HCT116 (cell line): ENCODE data around the gene ZNF783. TPM values are rescaled to one million over a fixed set of nuclear protein-coding genes. Genes with fewer than 3 reads are reported as not detected.

ENCODE experiments used
- ATAC-seq: fragments of 200-7000 bp; cut with Tn5 transposase; 2 replicates; pipeline ENCODE4 v1.9.1; 2020; ENCODE audit warnings: mild to moderate bottlenecking, moderate library complexity
- BruUV-seq: library from RNA; stranded (reverse); fragments of 400-500 nt; replicated peaks from 2 replicates; lab custom pipeline; 2021; lab: Mats Ljungman, UMichigan
- CTCF ChIA-PET: fragments of 300-600 bp; sonication (Branson Sonifier 250); formaldehyde crosslinking; loops from one replicate; lab custom pipeline; 2021; ENCODE audit warnings: antibody characterized with exemption; lab: Charles Lee
- POLR2A ChIA-PET: fragments of 300-600, 350-600 bp; sonication (Branson Sonifier 250); formaldehyde crosslinking; loops from one replicate; lab custom pipeline; 2021; ENCODE audit warnings: antibody characterized with exemption; lab: Charles Lee
- RAD21 ChIA-PET, 2 experiments: fragments of 300-600 bp; sonication (Branson Sonifier 250); formaldehyde crosslinking; loops; one replicate each; lab custom pipeline; 2023; ENCODE audit warnings: low total read pairs in 2 of 2; ENCODE audit not compliant: uncharacterized antibody in 2 of 2, unreplicated experiment in 2 of 2, low non-redundant PET in 1 of 2; lab: Charles Lee
- DNase-seq: peaks from one replicate; pipeline ENCODE4 v3.0.0-alpha.2; 2010; ENCODE audit warnings: low read depth, low spot score
- H2AFZ ChIP-seq: fragments of 200-600 bp; shearing (Covaris generic), sonication (generic); 2 replicates; pipeline ENCODE4 v1.6.1; 2017; ENCODE audit warnings: low read depth, mixed run types, mixed read lengths, antibody characterized with exemption, low read length; ENCODE audit not compliant: poor library complexity, severe bottlenecking
- H3K27ac ChIP-seq: 2 replicates; pipeline ENCODE4 v1.5.1; 2012; ENCODE audit warnings: low read depth, low read length
- H3K27me3 ChIP-seq: fragments of 200-600 bp; sonication (generic); 2 replicates; pipeline ENCODE4 v1.6.1; 2016; ENCODE audit warnings: mixed run types, low read length, mixed read lengths; ENCODE audit not compliant: insufficient read depth
- H3K36me3 ChIP-seq, 2 experiments: fragments of 200-500 bp in 1 of 2; fragments of 200-600 bp in 1 of 2; sonication (Bioruptor generic) in 1 of 2; sonication (generic) in 1 of 2; 2 replicates each; pipeline versions ENCODE4 v1.5.1 to v1.6.1; 2014 to 2016; ENCODE audit warnings: low read length in 2 of 2, inconsistent platforms in 1 of 2, mixed read lengths in 1 of 2, mixed run types in 1 of 2; ENCODE audit not compliant: insufficient read depth in 2 of 2, control insufficient read depth in 1 of 2
- H3K4me1 ChIP-seq, 2 experiments: fragments of 200-600 bp in 1 of 2; sonication (generic) in 1 of 2; 2 replicates each; pipeline versions ENCODE4 v1.5.1 to v1.6.1; 2012 to 2017; ENCODE audit warnings: low read length in 2 of 2, inconsistent platforms in 1 of 2, mild to moderate bottlenecking in 1 of 2, mixed read lengths in 1 of 2, mixed run types in 1 of 2, moderate library complexity in 1 of 2; ENCODE audit not compliant: insufficient read depth in 2 of 2, control insufficient read depth in 1 of 2
- H3K4me2 ChIP-seq: fragments of 200-600 bp; sonication (generic); 2 replicates; pipeline ENCODE4 v1.6.1; 2017; ENCODE audit warnings: mixed run types, low read length, mixed read lengths
- H3K4me3 ChIP-seq, 2 experiments: fragments of 200-600 bp in 1 of 2; sonication (generic) in 1 of 2; replicated peaks in 1 of 2; 2 replicates each; pipeline ENCODE4 v1.5.1; 2011 to 2016; ENCODE audit warnings: low read length in 2 of 2, control low read depth in 1 of 2, low read depth in 1 of 2, mild to moderate bottlenecking in 1 of 2, mixed read lengths in 1 of 2, mixed run types in 1 of 2
- H3K79me2 ChIP-seq: fragments of 200-600 bp; sonication (generic); 2 replicates; pipeline ENCODE4 v1.6.1; 2017; ENCODE audit warnings: mild to moderate bottlenecking, mixed run types, low read length, moderate library complexity, mixed read lengths; ENCODE audit not compliant: insufficient read depth
- H3K9ac ChIP-seq: fragments of 200-600 bp; sonication (generic); 2 replicates; pipeline ENCODE4 v1.6.1; 2016; ENCODE audit warnings: low read length, mixed read lengths
- H3K9me2 ChIP-seq: fragments of 200-600 bp; sonication (generic), shearing (Covaris generic); 2 replicates; pipeline ENCODE4 v1.6.1; 2017; ENCODE audit warnings: mixed run types, mild to moderate bottlenecking, moderate library complexity; ENCODE audit not compliant: insufficient read depth
- H3K9me3 ChIP-seq, 2 experiments: fragments of 200-500 bp in 1 of 2; fragments of 200-600 bp in 1 of 2; sonication (Bioruptor generic) in 1 of 2; sonication (generic) in 1 of 2; 2 replicates each; pipeline ENCODE4 v1.6.1; 2014 to 2017; ENCODE audit warnings: low read length in 2 of 2, mixed read lengths in 2 of 2, inconsistent platforms in 1 of 2, low read depth in 1 of 2, mild to moderate bottlenecking in 1 of 2, mixed run types in 1 of 2, moderate library complexity in 1 of 2; ENCODE audit not compliant: control insufficient read depth in 1 of 2, insufficient read depth in 1 of 2
- H4K20me1 ChIP-seq: fragments of 200-600 bp; sonication (generic), shearing (Covaris generic); 2 replicates; pipeline ENCODE4 v1.6.1; 2017; ENCODE audit warnings: mixed run types, mild to moderate bottlenecking, moderate library complexity; ENCODE audit not compliant: insufficient read depth
- CBX3 ChIP-seq: IDR thresholded peaks from 2 replicates; pipeline ENCODE4 v1.6.1; 2012; ENCODE audit warnings: low read depth
- CEBPB ChIP-seq: IDR thresholded peaks from 2 replicates; pipeline ENCODE4 v1.6.1; 2012; ENCODE audit warnings: low read depth
- CTCF ChIP-seq, 3 experiments: fragments of 200-600 bp in 1 of 3; sonication (generic) in 1 of 3; IDR thresholded peaks in 2 of 3; conservative IDR thresholded peaks in 1 of 3; 2 replicates each; pipeline ENCODE4 v1.5.1; 2012 to 2017; ENCODE audit warnings: low read depth in 2 of 3, low read length in 2 of 3, antibody characterized with exemption in 1 of 3, borderline replicate concordance in 1 of 3, control low read depth in 1 of 3, mild to moderate bottlenecking in 1 of 3, mixed read lengths in 1 of 3, mixed run types in 1 of 3, moderate library complexity in 1 of 3; ENCODE audit not compliant: insufficient read depth in 1 of 3
- ELF1 ChIP-seq: IDR thresholded peaks from 2 replicates; pipeline ENCODE4 v1.6.1; 2012; ENCODE audit warnings: low read depth, borderline replicate concordance
- EZH2 ChIP-seq: fragments of 200-600 bp; sonication (generic); IDR thresholded peaks from 2 replicates; pipeline ENCODE4 v1.6.1; 2017; ENCODE audit warnings: antibody characterized with exemption, mixed run types
- EZH2phosphoT487 ChIP-seq: fragments of 200-600 bp; IDR thresholded peaks from 2 replicates; pipeline ENCODE4 v1.6.1; 2018; ENCODE audit warnings: antibody characterized with exemption, borderline replicate concordance
- FOSL1 ChIP-seq: IDR thresholded peaks from 2 replicates; pipeline ENCODE4 v1.6.1; 2012; ENCODE audit warnings: low read depth
- JUND ChIP-seq: IDR thresholded peaks from 2 replicates; pipeline ENCODE4 v1.6.1; 2012
- POLR2A ChIP-seq: IDR thresholded peaks from 2 replicates; pipeline ENCODE4 v1.7.0; 2011; ENCODE audit warnings: borderline replicate concordance; ENCODE audit not compliant: insufficient read depth, insufficient read length; ENCODE audit errors: extremely low read depth
- POLR2AphosphoS5 ChIP-seq: IDR thresholded peaks from 2 replicates; pipeline ENCODE4 v1.6.1; 2011; ENCODE audit warnings: mild to moderate bottlenecking, low read depth, low read length, moderate library complexity
- RAD21 ChIP-seq: IDR thresholded peaks from 2 replicates; pipeline ENCODE4 v1.6.1; 2012; ENCODE audit warnings: low read depth, mild to moderate bottlenecking
- SIN3A ChIP-seq: IDR thresholded peaks from 2 replicates; pipeline ENCODE4 v1.6.1; 2012; ENCODE audit warnings: low read depth
- SRF ChIP-seq: IDR thresholded peaks from 2 replicates; pipeline ENCODE4 v1.6.1; 2012; ENCODE audit warnings: low read depth
- TCF7L2 ChIP-seq: IDR thresholded peaks from 2 replicates; pipeline ENCODE4 v1.7.0; 2011; ENCODE audit warnings: borderline replicate concordance, inconsistent platforms; ENCODE audit not compliant: insufficient read depth, insufficient read length; ENCODE audit errors: extremely low read depth
- YY1 ChIP-seq: IDR thresholded peaks from 2 replicates; pipeline ENCODE4 v1.6.1; 2011; ENCODE audit warnings: low read length, low read depth, moderate library complexity, mild to moderate bottlenecking; ENCODE audit not compliant: insufficient replicate concordance; ENCODE audit errors: extremely low read depth
- ZFX ChIP-seq: fragments of 450-650 bp; IDR thresholded peaks from 2 replicates; pipeline ENCODE4 v1.6.1; 2017
- ZNF274 ChIP-seq: fragments of 200-500 bp; sonication (Bioruptor generic); IDR thresholded peaks from 2 replicates; pipeline ENCODE4 v1.6.1; 2014; ENCODE audit warnings: mild to moderate bottlenecking, low read depth, low read length, inconsistent platforms
- intact Hi-C: fragments of 100-400 bp; cut with micrococcal nuclease; formaldehyde crosslinking; loops from 2 replicates; pipeline ENCODE4 v1.10.0; 2022
- total RNA-seq: library from RNA; stranded (reverse); gene quantifications from one replicate; pipeline ENCODE4 v1.2.1, GENCODE V29; 2021; ENCODE audit not compliant: unreplicated experiment
- TF ChIP-seq, protein P1 (sequence below): IDR thresholded peaks from 2 replicates; pipeline ENCODE4 v1.6.1; 2012
- TF ChIP-seq, protein P2 (sequence below): IDR thresholded peaks from 2 replicates; pipeline ENCODE4 v1.6.1; 2011; ENCODE audit warnings: mild to moderate bottlenecking, low read length, moderate library complexity; ENCODE audit not compliant: insufficient replicate concordance; ENCODE audit errors: extremely low read depth

Gene ZNF783
- total RNA-seq, 1 experiment from 2014 or later = 12.5 TPM

- Histone ChIP-seq H4K20me1 (no peaks in the 10 kb centered on the region), H3K4me1 (no peaks in the 10 kb centered on the region), H3K4me2 (no peak overlapping the region), H3K9ac (no peak overlapping the region), H3K9me2 (no peaks in the 10 kb centered on the region), H3K36me3 (no peaks in the 10 kb centered on the region), H3K9me3 (no peaks in the 10 kb centered on the region), H3K79me2 (no peaks in the 10 kb centered on the region), H3K27ac (no peak overlapping the region), H3K4me3 (no peak overlapping the region), H3K27me3 (no peaks in the 10 kb centered on the region), H2AFZ (no peak overlapping the region)
- TF ChIP-seq EZH2phosphoT487 (no peak), CBX3 (no peak), ELF1 (no peak), JUND (no peak), CEBPB (no peak), RAD21 (no peak), POLR2AphosphoS5 (no peak), TCF7L2 (no peak), POLR2A (no peak), SRF (no peak), YY1 (no peak), CTCF (IDR thresholded peaks at IDR 0.05 in 2 of 3, conservative IDR thresholded peaks at IDR 0.05 in 1 of 3; ENCODE audit: borderline replicate concordance in 1 of 3, insufficient read depth in 1 of 3, low read depth in 2 of 3, low read length in 2 of 3) (no peak), FOSL1 (no peak), SIN3A (no peak), ZNF274 (no peak), EZH2 (no peak), ZFX (no peak)
- TF ChIP-seq, protein P1, sequence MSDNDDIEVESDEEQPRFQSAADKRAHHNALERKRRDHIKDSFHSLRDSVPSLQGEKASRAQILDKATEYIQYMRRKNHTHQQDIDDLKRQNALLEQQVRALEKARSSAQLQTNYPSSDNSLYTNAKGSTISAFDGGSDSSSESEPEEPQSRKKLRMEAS = no peak
- TF ChIP-seq, protein P2, sequence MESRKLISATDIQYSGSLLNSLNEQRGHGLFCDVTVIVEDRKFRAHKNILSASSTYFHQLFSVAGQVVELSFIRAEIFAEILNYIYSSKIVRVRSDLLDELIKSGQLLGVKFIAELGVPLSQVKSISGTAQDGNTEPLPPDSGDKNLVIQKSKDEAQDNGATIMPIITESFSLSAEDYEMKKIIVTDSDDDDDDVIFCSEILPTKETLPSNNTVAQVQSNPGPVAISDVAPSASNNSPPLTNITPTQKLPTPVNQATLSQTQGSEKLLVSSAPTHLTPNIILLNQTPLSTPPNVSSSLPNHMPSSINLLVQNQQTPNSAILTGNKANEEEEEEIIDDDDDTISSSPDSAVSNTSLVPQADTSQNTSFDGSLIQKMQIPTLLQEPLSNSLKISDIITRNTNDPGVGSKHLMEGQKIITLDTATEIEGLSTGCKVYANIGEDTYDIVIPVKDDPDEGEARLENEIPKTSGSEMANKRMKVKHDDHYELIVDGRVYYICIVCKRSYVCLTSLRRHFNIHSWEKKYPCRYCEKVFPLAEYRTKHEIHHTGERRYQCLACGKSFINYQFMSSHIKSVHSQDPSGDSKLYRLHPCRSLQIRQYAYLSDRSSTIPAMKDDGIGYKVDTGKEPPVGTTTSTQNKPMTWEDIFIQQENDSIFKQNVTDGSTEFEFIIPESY = no peak
- ChIA-PET POLR2A (no interaction called here), RAD21 (no interaction called here), CTCF (no interaction called here)
- intact Hi-C loops = no loop called here
- ATAC-seq (no peak), DNase-seq (no peak)
- no TSS peak for BruUV-seq
These were observed 34.4 kb downstream of the ZNF783 start for GRCh38 chr7:149296368-149296767.
